ENCODE measurements around the gene NELL2.

NELL2 gene

DNA sequence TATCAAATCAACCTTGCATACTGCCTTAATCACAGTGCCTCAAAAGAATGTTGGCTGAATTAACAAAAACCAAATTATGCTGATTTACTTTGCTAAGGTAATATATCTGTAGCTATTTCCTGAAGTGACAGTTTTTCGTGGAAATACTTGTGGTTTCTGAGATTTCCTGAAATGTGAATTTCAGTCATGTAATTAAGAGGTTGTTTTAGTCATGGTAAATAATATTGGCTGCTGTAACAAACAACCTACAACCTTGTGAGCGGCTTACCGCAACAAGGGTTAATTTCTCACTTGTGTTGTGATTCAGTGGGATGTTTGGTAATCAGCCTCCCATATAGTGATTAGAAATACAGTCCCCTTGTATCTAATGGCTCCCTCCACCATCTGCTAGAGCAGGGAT is 387.9 kb downstream of the NELL2 start:
- Histone ChIP-seq H3K36me3 (ENCODE audit: control insufficient read depth in 2 of 2, insufficient read depth in 2 of 2, low read length in 2 of 2) (no peaks in the 10 kb centered on the region), H3K4me1 (ENCODE audit: control insufficient read depth, insufficient read depth, low read length) (no peaks in the 10 kb centered on the region), H3K9me3 (ENCODE audit: control insufficient read depth in 2 of 2, low read length in 2 of 2) (peaks cover 0 to 4% of the 10 kb centered on the region in 2 donors), H3K27me3 (ENCODE audit: control insufficient read depth in 1 of 2, insufficient read depth in 2 of 2, low read length in 2 of 2) (no peaks in the 10 kb centered on the region), H3K4me3 (ENCODE audit: low read length in 2 of 2) (no peak overlapping the region), H3K27ac (ENCODE audit: low read length) (no peak overlapping the region), H3K9ac (ENCODE audit: low read length in 2 of 2) (no peak overlapping the region)

DNA sequence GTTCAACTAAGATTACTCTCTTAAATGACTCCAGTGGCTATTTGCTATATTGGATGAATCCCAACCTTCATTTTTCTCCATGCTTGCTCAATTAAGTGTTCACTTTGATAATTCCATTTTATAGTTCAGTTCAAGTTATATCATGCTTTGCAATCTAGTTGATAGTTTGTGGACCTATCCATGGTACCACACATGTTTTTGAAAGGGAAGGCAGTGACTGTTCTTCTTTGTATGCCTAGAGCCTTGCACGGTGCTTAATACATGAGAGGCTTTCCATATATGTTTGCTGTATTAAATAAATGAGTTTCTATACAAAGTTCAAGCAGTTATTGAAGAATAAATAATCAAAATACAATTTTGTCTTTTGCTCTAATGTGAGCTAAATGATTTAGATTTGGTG is 391.3 kb downstream of the NELL2 start:
- no peaks in the 10 kb centered on the region for H3K4me1 ChIP-seq (ENCODE audit: control insufficient read depth, insufficient read depth, low read length)
- H3K27ac ChIP-seq (ENCODE audit: low read length) = no peak overlapping the region
- no peaks in the 10 kb centered on the region for H3K36me3 ChIP-seq (ENCODE audit: control insufficient read depth in 2 of 2, insufficient read depth in 2 of 2, low read length in 2 of 2)
- H3K27me3 ChIP-seq (ENCODE audit: control insufficient read depth in 1 of 2, insufficient read depth in 2 of 2, low read length in 2 of 2) = no peaks in the 10 kb centered on the region
- H3K9ac ChIP-seq (ENCODE audit: low read length in 2 of 2) = no peak overlapping the region
- no peak overlapping the region for H3K4me3 ChIP-seq (ENCODE audit: low read length in 2 of 2)
- H3K9me3 ChIP-seq (ENCODE audit: control insufficient read depth in 2 of 2, low read length in 2 of 2) = peaks cover 0 to 4% of the 10 kb centered on the region in 2 donors

DNA sequence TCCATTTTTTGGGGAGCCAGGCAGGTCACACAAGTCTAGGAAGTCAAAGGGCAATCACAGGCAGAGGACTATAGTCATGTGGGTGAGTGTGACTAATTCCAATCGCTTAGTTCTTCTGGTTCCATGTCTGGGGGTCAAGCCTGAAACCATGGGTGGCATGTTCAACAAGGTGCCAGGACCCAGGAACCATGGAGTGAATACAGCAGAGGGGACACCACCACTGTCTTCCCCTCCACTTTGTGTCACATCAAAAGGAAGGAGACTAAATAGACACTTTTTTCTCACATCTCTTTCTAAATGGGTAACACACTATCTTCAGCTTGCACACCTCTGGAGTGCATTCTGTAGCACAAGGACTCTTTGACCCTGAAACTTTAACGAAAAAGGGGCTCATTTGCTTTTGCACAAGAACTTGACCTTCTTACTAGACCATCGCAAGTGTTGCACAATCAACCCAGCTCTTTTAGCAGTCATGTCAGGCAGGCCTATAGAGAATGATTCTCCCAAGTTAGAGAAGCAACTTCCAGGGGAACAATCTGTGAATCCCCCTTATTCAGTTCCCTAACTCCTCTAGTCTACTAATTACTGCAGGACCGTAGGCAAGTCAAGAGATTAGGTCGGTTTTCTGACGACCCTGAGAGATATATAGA is 398.7 kb downstream of the NELL2 start:
- Histone ChIP-seq H3K4me3 (ENCODE audit: low read length in 2 of 2) (no peak overlapping the region), H3K9ac (ENCODE audit: low read length in 2 of 2) (no peak overlapping the region), H3K27me3 (ENCODE audit: control insufficient read depth in 1 of 2, insufficient read depth in 2 of 2, low read length in 2 of 2) (no peaks in the 10 kb centered on the region), H3K4me1 (ENCODE audit: control insufficient read depth, insufficient read depth, low read length) (no peaks in the 10 kb centered on the region), H3K36me3 (ENCODE audit: control insufficient read depth in 2 of 2, insufficient read depth in 2 of 2, low read length in 2 of 2) (no peaks in the 10 kb centered on the region), H3K27ac (ENCODE audit: low read length) (no peak overlapping the region), H3K9me3 (ENCODE audit: control insufficient read depth in 2 of 2, low read length in 2 of 2) (peaks cover 2 to 12% of the 10 kb centered on the region in 2 donors)

- H3K27me3 ChIP-seq (ENCODE audit: control insufficient read depth in 1 of 2, insufficient read depth in 2 of 2, low read length in 2 of 2) = no peaks in the 10 kb centered on the region
- no peaks in the 10 kb centered on the region for H3K36me3 ChIP-seq (ENCODE audit: control insufficient read depth in 2 of 2, insufficient read depth in 2 of 2, low read length in 2 of 2)
- H3K27ac ChIP-seq (ENCODE audit: low read length) = no peak overlapping the region
- peaks cover 2 to 12% of the 10 kb centered on the region in 2 donors for H3K9me3 ChIP-seq (ENCODE audit: control insufficient read depth in 2 of 2, low read length in 2 of 2)
- H3K4me1 ChIP-seq (ENCODE audit: control insufficient read depth, insufficient read depth, low read length) = no peaks in the 10 kb centered on the region
- no peak overlapping the region for H3K9ac ChIP-seq (ENCODE audit: low read length in 2 of 2)
- no peak overlapping the region for H3K4me3 ChIP-seq (ENCODE audit: low read length in 2 of 2)
These were observed 399.4 kb downstream of the NELL2 start for GRCh38 chr12:44476683-44477082.

DNA sequence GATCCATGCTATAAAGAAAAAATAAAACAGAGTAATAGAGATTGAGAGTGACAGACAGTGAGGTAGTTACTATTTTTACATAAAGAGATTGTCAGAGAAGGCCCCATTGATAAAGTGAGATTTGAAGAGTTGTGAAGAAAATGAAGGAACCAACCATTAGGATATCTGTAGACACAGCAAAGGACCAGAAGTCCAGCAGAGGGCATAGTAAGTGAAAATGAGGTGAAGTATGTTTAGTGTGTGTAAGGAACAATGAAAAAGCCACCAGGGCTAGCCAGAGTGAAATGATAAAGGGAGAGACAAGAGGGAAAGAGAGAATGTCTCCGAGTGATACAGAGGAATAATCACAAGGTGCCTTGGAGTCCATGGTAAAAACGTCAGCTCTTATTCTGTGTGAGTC is 411.0 kb downstream of the NELL2 start:
- Histone ChIP-seq H3K4me3 (ENCODE audit: low read length in 2 of 2) (no peak overlapping the region), H3K4me1 (ENCODE audit: control insufficient read depth, insufficient read depth, low read length) (no peaks in the 10 kb centered on the region), H3K27me3 (ENCODE audit: control insufficient read depth in 1 of 2, insufficient read depth in 2 of 2, low read length in 2 of 2) (no peaks in the 10 kb centered on the region), H3K9ac (ENCODE audit: low read length in 2 of 2) (no peak overlapping the region), H3K36me3 (ENCODE audit: control insufficient read depth in 2 of 2, insufficient read depth in 2 of 2, low read length in 2 of 2) (no peaks in the 10 kb centered on the region), H3K9me3 (ENCODE audit: control insufficient read depth in 2 of 2, low read length in 2 of 2) (peaks cover 2 to 3% of the 10 kb centered on the region in 2 donors), H3K27ac (ENCODE audit: low read length) (no peak overlapping the region)

- Histone ChIP-seq H3K9me3 (ENCODE audit: control insufficient read depth in 2 of 2, low read length in 2 of 2) (peaks cover 2 to 3% of the 10 kb centered on the region in 2 donors), H3K4me3 (ENCODE audit: low read length in 2 of 2) (no peak overlapping the region), H3K27ac (ENCODE audit: low read length) (no peak overlapping the region), H3K27me3 (ENCODE audit: control insufficient read depth in 1 of 2, insufficient read depth in 2 of 2, low read length in 2 of 2) (no peaks in the 10 kb centered on the region), H3K36me3 (ENCODE audit: control insufficient read depth in 2 of 2, insufficient read depth in 2 of 2, low read length in 2 of 2) (no peaks in the 10 kb centered on the region), H3K9ac (ENCODE audit: low read length in 2 of 2) (no peak overlapping the region), H3K4me1 (ENCODE audit: control insufficient read depth, insufficient read depth, low read length) (no peaks in the 10 kb centered on the region)
These were observed 411.9 kb downstream of the NELL2 start for GRCh38 chr12:44464180-44464579.

DNA sequence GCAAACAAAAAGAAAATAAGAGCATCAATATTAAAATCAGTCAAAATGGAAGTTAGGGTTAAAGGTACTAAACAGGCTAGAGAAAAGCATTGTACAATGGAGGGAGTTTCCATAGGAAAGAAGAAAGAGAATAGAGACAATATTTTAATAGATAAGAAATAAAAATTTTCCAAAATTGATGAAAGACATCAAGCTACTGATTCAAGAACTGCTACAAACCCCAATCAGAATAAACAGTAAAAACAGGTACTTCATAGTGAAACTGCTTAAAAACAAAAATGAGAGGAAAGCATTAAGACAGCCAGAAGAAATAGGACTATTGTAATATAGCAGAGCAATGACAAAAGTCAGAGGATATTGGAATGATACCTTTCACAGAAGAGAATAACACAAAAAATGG is 413.4 kb downstream of the NELL2 start:
- H3K27me3 ChIP-seq (ENCODE audit: control insufficient read depth in 1 of 2, insufficient read depth in 2 of 2, low read length in 2 of 2) = no peaks in the 10 kb centered on the region
- H3K9ac ChIP-seq (ENCODE audit: low read length in 2 of 2) = no peak overlapping the region
- peaks cover 0 to 2% of the 10 kb centered on the region in 2 donors for H3K9me3 ChIP-seq (ENCODE audit: control insufficient read depth in 2 of 2, low read length in 2 of 2)
- no peaks in the 10 kb centered on the region for H3K36me3 ChIP-seq (ENCODE audit: control insufficient read depth in 2 of 2, insufficient read depth in 2 of 2, low read length in 2 of 2)
- no peak overlapping the region for H3K4me3 ChIP-seq (ENCODE audit: low read length in 2 of 2)
- H3K27ac ChIP-seq (ENCODE audit: low read length) = no peak overlapping the region
- no peaks in the 10 kb centered on the region for H3K4me1 ChIP-seq (ENCODE audit: control insufficient read depth, insufficient read depth, low read length)

DNA sequence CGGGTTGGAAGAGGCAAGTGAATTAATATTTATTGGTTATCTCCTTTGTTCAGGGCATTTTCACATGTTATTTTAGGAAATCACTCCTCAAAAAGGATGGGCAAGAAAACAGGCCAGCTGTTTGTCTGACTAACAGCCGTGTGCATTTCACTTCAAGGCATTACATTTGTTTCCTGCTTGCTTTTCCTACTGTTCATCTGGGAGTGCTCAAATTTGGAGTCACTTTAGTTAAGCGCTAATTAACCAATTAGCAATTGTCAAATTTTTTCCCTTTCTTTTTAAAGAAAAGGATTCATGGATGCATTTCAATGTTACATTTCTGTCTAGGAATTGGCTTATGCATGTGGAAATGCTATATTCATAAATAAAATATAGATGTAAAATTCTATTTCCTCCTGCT is 415.9 kb downstream of the NELL2 start:
- Histone ChIP-seq H3K4me3 (ENCODE audit: low read length in 2 of 2) (no peak overlapping the region), H3K4me1 (ENCODE audit: control insufficient read depth, insufficient read depth, low read length) (no peaks in the 10 kb centered on the region), H3K9ac (ENCODE audit: low read length in 2 of 2) (no peak overlapping the region), H3K27me3 (ENCODE audit: control insufficient read depth in 1 of 2, insufficient read depth in 2 of 2, low read length in 2 of 2) (no peaks in the 10 kb centered on the region), H3K36me3 (ENCODE audit: control insufficient read depth in 2 of 2, insufficient read depth in 2 of 2, low read length in 2 of 2) (no peaks in the 10 kb centered on the region), H3K27ac (ENCODE audit: low read length) (no peak overlapping the region), H3K9me3 (ENCODE audit: control insufficient read depth in 2 of 2, low read length in 2 of 2) (no peaks in the 10 kb centered on the region)

GRCh38 chr12:44459569-44459968 is 416.5 kb downstream of the NELL2 start:
- Histone ChIP-seq H3K9ac (ENCODE audit: low read length in 2 of 2) (no peak overlapping the region), H3K4me1 (ENCODE audit: control insufficient read depth, insufficient read depth, low read length) (no peaks in the 10 kb centered on the region), H3K4me3 (ENCODE audit: low read length in 2 of 2) (no peak overlapping the region), H3K27me3 (ENCODE audit: control insufficient read depth in 1 of 2, insufficient read depth in 2 of 2, low read length in 2 of 2) (no peaks in the 10 kb centered on the region), H3K27ac (ENCODE audit: low read length) (no peak overlapping the region), H3K9me3 (ENCODE audit: control insufficient read depth in 2 of 2, low read length in 2 of 2) (no peaks in the 10 kb centered on the region), H3K36me3 (ENCODE audit: control insufficient read depth in 2 of 2, insufficient read depth in 2 of 2, low read length in 2 of 2) (no peaks in the 10 kb centered on the region)

Data from stomach smooth muscle (tissue), 2 donors.